AG04449 (cell line): ENCODE results near the gene HPS6.

Experiments
- CTCF ChIA-PET: fragments of 350-600 bp; formaldehyde crosslinking; extraction: SDS; loops from one replicate; lab custom pipeline; 2021; ENCODE audit warnings: antibody characterized with exemption; lab: Yijun Ruan, JAX
- POLR2A ChIA-PET: fragments of 400-600, 350-600 bp; formaldehyde crosslinking; extraction: SDS; loops from one replicate; lab custom pipeline; 2020; ENCODE audit warnings: antibody characterized with exemption, inconsistent platforms; lab: Yijun Ruan, JAX
- DNase-seq: peaks from one replicate; pipeline ENCODE4 v3.0.0-alpha.2; 2010; ENCODE audit warnings: low read depth, low spot score
- H3K4me3 ChIP-seq: 2 replicates; pipeline ENCODE4 v1.5.1; 2011; ENCODE audit warnings: low read depth, mild to moderate bottlenecking, control low read depth, low read length
- TF ChIP-seq, protein P1 (sequence below): IDR thresholded peaks from one replicate; pipeline ENCODE4 v1.5.1; 2011; ENCODE audit warnings: mild to moderate bottlenecking, moderate library complexity, low read length, control low read depth, inconsistent platforms; ENCODE audit not compliant: insufficient read depth; ENCODE audit errors: missing control alignments

Gene HPS6

DNA sequence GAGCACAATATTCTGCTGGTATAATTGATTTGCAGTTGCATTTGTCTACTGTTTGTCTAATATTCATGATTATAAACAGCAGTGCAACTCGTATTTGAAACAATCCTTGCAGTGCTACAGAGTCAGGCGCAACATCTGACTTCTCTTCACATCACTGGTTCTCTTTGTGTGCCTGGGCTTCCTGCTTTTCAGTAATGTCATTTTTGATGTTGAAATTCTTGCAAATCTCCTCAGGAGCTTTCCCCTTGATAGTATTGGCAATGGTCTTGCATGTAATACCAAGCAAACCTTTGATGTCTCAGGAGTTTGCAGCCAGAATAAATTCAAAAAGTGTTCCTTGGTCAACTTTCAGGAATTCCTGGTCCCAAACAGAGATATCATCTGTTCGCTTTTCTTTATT is 20.2 kb downstream of the HPS6 start:
- ChIA-PET CTCF (interaction anchor here (0.8 to 1.1 kb wide), 2 partner anchors 11 to 13 kb away, joined by 4 to 7 read pairs; no protein-coding TSS in a partner anchor), POLR2A (no interaction called here)
- TF ChIP-seq, protein P1, sequence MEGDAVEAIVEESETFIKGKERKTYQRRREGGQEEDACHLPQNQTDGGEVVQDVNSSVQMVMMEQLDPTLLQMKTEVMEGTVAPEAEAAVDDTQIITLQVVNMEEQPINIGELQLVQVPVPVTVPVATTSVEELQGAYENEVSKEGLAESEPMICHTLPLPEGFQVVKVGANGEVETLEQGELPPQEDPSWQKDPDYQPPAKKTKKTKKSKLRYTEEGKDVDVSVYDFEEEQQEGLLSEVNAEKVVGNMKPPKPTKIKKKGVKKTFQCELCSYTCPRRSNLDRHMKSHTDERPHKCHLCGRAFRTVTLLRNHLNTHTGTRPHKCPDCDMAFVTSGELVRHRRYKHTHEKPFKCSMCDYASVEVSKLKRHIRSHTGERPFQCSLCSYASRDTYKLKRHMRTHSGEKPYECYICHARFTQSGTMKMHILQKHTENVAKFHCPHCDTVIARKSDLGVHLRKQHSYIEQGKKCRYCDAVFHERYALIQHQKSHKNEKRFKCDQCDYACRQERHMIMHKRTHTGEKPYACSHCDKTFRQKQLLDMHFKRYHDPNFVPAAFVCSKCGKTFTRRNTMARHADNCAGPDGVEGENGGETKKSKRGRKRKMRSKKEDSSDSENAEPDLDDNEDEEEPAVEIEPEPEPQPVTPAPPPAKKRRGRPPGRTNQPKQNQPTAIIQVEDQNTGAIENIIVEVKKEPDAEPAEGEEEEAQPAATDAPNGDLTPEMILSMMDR = no peak
- no peak for DNase-seq
- no peak overlapping the region for H3K4me3 ChIP-seq

DNA sequence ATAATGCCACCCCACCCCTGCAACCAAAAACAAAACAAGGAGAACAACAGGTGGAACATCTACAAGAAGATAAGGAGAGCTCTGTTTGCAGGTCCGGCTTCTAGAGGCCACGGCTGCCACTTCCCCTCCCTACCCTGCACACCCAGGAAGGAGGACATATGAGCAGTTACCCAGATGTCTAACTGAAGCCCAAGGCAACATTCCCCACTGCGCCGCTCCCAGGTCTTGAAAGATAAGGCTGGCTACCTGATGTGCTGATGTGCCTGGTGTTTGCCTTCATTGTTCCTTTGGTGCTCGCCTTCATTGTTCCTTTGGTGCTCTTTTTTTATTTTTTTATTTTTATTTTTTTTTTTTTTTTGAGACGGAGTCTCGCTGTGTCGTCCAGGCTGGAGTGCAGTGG is 21.0 kb downstream of the HPS6 start:
- no peak for DNase-seq
- no peak overlapping the region for H3K4me3 ChIP-seq
- POLR2A ChIA-PET = interaction anchor here (0.6 to 0.7 kb wide), 2 partner anchors 8 to 11 kb away, joined by 3 read pairs; no protein-coding TSS in a partner anchor
- TF ChIP-seq, protein P1 = no peak
- CTCF ChIA-PET = interaction anchor here (0.7 to 1.4 kb wide), 2 partner anchors 13 to 251 kb away, joined by 3 to 11 read pairs; no protein-coding TSS in a partner anchor

- TF ChIP-seq, protein P1 = no peak
- ChIA-PET POLR2A (no interaction called here), CTCF (interaction anchor here (1.8 kb wide), 1 partner anchor 18 kb away, joined by 7 read pairs; no protein-coding TSS in a partner anchor)
- no peak overlapping the region for H3K4me3 ChIP-seq
- DNase-seq = no peak
Measured at GRCh38 chr10:102090772-102091171, 25.6 kb downstream of the HPS6 start.

GRCh38 chr10:102096449-102096848 is 31.3 kb downstream of the HPS6 start:
- POLR2A ChIA-PET = interaction anchor here (0.5 kb wide), 1 partner anchor 10 kb away, joined by 3 read pairs; no protein-coding TSS in a partner anchor
- CTCF ChIA-PET = interaction anchor here (0.7 to 6.3 kb wide), 2 partner anchors 23 to 937 kb away, joined by 3 to 47 read pairs; no protein-coding TSS in a partner anchor

GRCh38 chr10:102101152-102101551 is 36.0 kb downstream of the HPS6 start:
- CTCF ChIA-PET = interaction anchor here (1.3 to 5.4 kb wide), 5 partner anchors 11 to 28 kb away, joined by 3 to 38 read pairs (median 8); no protein-coding TSS in a partner anchor
- no peak overlapping the region for H3K4me3 ChIP-seq
- TF ChIP-seq, protein P1 = no peak
- no peak for DNase-seq
- POLR2A ChIA-PET = interaction anchor here (1.0 to 1.4 kb wide), 2 partner anchors 9 to 13 kb away, joined by 3 to 5 read pairs; no protein-coding TSS in a partner anchor

More at GRCh38 chr10:102096449-102096848, 31.3 kb downstream of the HPS6 start:
- no peak for DNase-seq
- TF ChIP-seq, protein P1 = no peak
- no peak overlapping the region for H3K4me3 ChIP-seq

DNA sequence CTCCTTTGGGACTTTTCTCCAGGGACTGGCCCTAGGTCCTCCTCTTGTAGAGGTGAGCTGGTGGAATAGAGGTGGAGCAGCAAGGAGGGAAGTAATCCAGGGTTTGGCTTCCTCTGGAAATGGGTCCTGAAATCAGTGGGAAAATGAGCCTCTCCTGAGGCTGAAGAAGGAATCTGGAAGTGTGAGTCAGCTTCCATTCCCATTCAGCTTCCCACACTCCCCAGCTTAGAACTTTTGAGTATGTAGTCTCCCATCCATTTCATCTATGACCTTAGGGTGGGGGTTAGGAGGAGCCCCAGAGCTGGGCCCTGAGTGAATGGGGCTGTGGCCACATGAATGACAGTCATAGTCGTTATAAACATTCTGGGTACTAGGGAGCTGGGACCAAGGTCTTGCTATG is 37.3 kb downstream of the HPS6 start:
- H3K4me3 ChIP-seq = no peak overlapping the region
- DNase-seq = no peak
- ChIA-PET CTCF (interaction anchor here (1.3 to 5.4 kb wide), 5 partner anchors 9 to 30 kb away, joined by 3 to 38 read pairs (median 8); no protein-coding TSS in a partner anchor), POLR2A (interaction anchor here (2.5 kb wide), 1 partner anchor 11 kb away, joined by 8 read pairs; no protein-coding TSS in a partner anchor)
- TF ChIP-seq, protein P1 = no peak
